Activated T-cell treated with anti-CD3 and anti-CD28 coated beads, Interleukin-2, amount 50 U/mL, for 72 hours (primary cell): ENCODE measurements around the gene OR2V1. TPM values are rescaled to one million over a fixed set of nuclear protein-coding genes. Genes with fewer than 3 reads are reported as not detected.
"Not testable (repeated sequence)": the region's sequence is repeated elsewhere in the genome, so short reads cannot be mapped to it uniquely, and the experiment has no call there.

Source experiments
- ATAC-seq, 2 donors: fragments of 150-1000 bp; cut with Tn5 transposase; replicated peaks in 1 of 2; 2 replicates each; pipeline ENCODE4 v1.10.0; 2021; ENCODE audit warnings: moderate library complexity in 2 of 2, mild to moderate bottlenecking in 1 of 2
- DNase-seq, 2 donors: peaks; one replicate each; pipeline ENCODE4 v3.0.0; 2021 to 2022; ENCODE audit warnings: mixed read lengths in 1 of 2
- H3K27ac Mint-ChIP-seq: one replicate; pipeline ENCODE4 v1.8.0; 2022; ENCODE audit warnings: mild to moderate bottlenecking, moderate library complexity, mixed read lengths
- H3K27me3 Mint-ChIP-seq: one replicate; pipeline ENCODE4 v1.8.0; 2022; ENCODE audit warnings: low read depth, mixed read lengths
- H3K36me3 Mint-ChIP-seq, 2 donors: one replicate each; pipeline ENCODE4 v1.8.0; 2022; ENCODE audit warnings: mixed read lengths in 2 of 2, mild to moderate bottlenecking in 1 of 2; ENCODE audit not compliant: insufficient read depth in 2 of 2
- H3K4me1 Mint-ChIP-seq: one replicate; pipeline ENCODE4 v1.8.0; 2022; ENCODE audit warnings: low read depth, mixed read lengths
- H3K4me3 Mint-ChIP-seq, 2 donors: one replicate each; pipeline ENCODE4 v1.8.0; 2022; ENCODE audit warnings: mild to moderate bottlenecking in 2 of 2, mixed read lengths in 2 of 2, moderate library complexity in 2 of 2
- H3K9me3 Mint-ChIP-seq, 2 donors: one replicate each; pipeline ENCODE4 v1.8.0; 2022; ENCODE audit warnings: mixed read lengths in 2 of 2
- total RNA-seq, 2 donors: library from RNA; stranded (reverse); gene quantifications; one replicate each; pipeline ENCODE4 v1.2.3, GENCODE V29; 2022

Gene OR2V1
- total RNA-seq, 2 donors from 2014 or later = not detected

DNA sequence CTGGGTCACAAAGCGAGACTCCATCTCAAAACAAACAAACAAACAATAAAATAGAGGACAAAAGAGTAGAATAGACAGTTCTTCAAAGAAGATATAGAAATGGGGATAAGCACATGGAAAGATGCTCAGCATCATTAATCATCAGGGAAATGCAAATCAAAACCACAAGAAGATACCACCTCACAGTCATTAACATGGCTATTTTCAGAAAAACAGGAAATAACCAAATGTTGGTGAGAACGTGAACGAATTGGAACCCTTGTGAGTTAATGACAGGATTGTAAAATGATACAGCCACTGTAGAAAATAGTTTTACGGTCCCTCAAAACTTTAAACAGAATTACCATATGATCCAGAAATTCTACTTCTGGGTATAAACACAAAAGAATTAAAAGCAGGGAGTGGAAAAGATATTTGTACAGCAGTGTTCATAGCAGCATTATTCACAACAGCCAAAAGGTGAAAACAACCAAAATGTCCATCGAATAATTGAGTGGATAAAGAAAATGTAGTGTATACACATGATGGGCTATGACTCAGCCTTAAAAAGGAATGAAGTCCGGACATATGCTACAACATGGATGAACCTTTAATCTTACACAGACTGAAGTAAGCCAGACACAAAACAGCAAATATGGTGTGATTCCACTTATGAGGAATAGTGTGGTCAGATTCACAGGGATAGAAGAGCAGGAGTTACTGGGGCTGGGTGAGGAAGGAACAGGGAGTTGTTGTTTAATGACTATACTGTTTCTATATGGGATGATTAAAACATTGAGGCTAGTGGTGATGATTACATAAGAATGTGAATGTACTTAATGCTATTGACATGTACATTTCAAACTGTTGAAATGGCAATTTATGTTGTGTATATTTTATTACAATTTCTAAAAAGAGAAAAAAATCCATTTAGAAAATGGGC, 36.1 kb upstream of the OR2V1 start:
- Mint-ChIP-seq H3K27ac (no peak overlapping the region), H3K9me3 (no peaks in the 10 kb centered on the region), H3K4me3 (peak overlapping the region; percentile 53 to 56), H3K36me3 (peaks cover 2% of the 10 kb centered on the region in 2 donors), H3K27me3 (peaks cover 28% of the 10 kb centered on the region), H3K4me1 (peaks cover 90% of the 10 kb centered on the region)
- DNase-seq (no peak), ATAC-seq (no peak)

GRCh38 chr5:181164076-181164952, 33.3 kb upstream of the OR2V1 start:
- ATAC-seq = no peak
- H3K36me3 Mint-ChIP-seq = peaks cover 0 to 2% of the 10 kb centered on the region in 2 donors
- H3K4me3 Mint-ChIP-seq = peak overlapping the region; percentile 62 to 80
- peak; percentile 37 to 48 for DNase-seq
- peak overlapping the region; percentile 71 for H3K27ac Mint-ChIP-seq
- no peaks in the 10 kb centered on the region for H3K9me3 Mint-ChIP-seq
- peaks cover 87% of the 10 kb centered on the region for H3K4me1 Mint-ChIP-seq
- H3K27me3 Mint-ChIP-seq = peaks cover 13% of the 10 kb centered on the region

DNA sequence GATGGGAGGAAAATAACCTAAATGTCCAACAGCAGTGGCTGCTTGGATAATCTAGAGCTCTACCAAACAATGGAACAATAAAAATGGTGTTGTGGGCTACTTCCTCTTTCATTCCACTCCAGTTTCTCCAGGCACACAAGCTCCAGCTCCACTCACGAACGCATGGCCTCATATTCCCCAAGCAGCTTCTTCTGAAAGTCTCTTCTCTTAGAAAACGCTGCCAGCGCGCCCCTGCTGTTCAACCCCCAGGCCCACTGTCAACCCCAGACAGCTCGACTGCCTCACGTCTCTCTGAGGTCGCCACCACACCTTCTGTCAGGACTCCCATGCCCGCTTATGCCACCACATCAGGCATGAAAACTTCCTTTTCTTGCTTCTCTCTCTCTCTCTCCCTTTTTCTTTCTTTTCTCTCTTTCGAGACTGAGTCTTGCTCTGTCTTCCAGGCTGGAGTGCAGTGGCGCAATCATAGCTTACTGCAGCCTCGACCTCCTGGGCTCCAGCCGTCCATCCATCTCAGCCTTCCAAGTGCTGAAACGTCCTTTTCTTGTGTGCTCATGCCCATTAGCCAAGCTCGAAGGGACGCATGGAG, 32.6 kb upstream of the OR2V1 start:
- ATAC-seq = no peak
- H3K9me3 Mint-ChIP-seq = no peaks in the 10 kb centered on the region
- peak overlapping the region; percentile 71 for H3K27ac Mint-ChIP-seq
- H3K36me3 Mint-ChIP-seq = no peaks in the 10 kb centered on the region
- DNase-seq = peak in 1 of 2 donors; percentile 46
- peaks cover 7% of the 10 kb centered on the region for H3K27me3 Mint-ChIP-seq
- peaks cover 83% of the 10 kb centered on the region for H3K4me1 Mint-ChIP-seq
- H3K4me3 Mint-ChIP-seq = peak overlapping the region; percentile 62 to 80

GRCh38 chr5:181161534-181162175, 30.7 kb upstream of the OR2V1 start:
- Mint-ChIP-seq H3K9me3 (no peaks in the 10 kb centered on the region), H3K4me3 (peak overlapping the region; percentile 80 to 86), H3K36me3 (no peaks in the 10 kb centered on the region), H3K27me3 (peaks cover 7% of the 10 kb centered on the region), H3K27ac (peak overlapping the region; percentile 73), H3K4me1 (peaks cover 75% of the 10 kb centered on the region)
- peak in 1 of 2 donors; percentile 18 for DNase-seq
- no peak for ATAC-seq

DNA sequence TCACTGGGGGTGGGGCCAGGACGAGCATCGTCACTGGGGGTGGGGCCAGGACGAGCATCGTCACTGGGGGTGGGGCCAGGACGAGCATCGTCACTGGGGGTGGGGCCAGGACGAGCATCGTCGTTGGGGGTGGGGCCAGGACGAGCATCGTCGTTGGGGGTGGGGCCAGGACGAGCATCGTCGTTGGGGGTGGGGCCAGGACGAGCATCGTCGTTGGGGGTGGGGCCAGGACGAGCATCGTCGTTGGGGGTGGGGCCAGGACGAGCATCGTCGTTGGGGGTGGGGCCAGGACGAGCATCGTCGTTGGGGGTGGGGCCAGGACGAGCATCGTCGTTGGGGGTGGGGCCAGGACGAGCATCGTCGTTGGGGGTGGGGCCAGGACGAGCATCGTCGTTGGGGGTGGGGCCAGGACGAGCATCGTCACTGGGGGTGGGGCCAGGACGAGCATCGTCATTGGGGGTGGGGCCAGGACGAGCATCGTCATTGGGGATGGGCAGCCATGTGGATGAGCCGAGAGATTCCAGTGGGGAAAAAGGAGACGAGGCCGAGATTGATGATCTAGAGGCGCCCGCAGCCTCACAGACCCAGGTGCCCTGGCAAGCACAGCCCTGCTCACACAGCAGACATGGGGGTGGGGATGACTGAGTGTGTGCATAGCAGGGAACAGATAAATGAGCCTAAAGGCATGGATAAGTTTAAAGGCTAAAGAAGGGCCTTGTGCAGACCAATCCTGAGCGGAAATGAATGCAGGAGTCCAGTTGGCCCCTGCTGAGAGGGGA, 30.0 kb upstream of the OR2V1 start:
- Mint-ChIP-seq H3K4me1 (peaks cover 75% of the 10 kb centered on the region), H3K4me3 (peak overlapping the region; percentile 80 to 86), H3K27ac (peak overlapping the region; percentile 73)
- H3K36me3 Mint-ChIP-seq, H3K27me3 Mint-ChIP-seq, H3K9me3 Mint-ChIP-seq: not testable (repeated sequence)
- DNase-seq = peak; percentile 55 to 58
- peak; percentile 20 to 35 for ATAC-seq

- Mint-ChIP-seq H3K4me3 (peak overlapping the region; percentile 66 to 74), H3K27me3 (peaks cover under 1% of the 10 kb centered on the region), H3K36me3 (no peaks in the 10 kb centered on the region), H3K27ac (peak overlapping the region; percentile 69), H3K4me1 (peaks cover 73% of the 10 kb centered on the region), H3K9me3 (no peaks in the 10 kb centered on the region)
- peak; percentile 94 to 96 for ATAC-seq
- peak; percentile 88 to 95 for DNase-seq
Measured at GRCh38 chr5:181160152-181160754, 29.3 kb upstream of the OR2V1 start.

DNA sequence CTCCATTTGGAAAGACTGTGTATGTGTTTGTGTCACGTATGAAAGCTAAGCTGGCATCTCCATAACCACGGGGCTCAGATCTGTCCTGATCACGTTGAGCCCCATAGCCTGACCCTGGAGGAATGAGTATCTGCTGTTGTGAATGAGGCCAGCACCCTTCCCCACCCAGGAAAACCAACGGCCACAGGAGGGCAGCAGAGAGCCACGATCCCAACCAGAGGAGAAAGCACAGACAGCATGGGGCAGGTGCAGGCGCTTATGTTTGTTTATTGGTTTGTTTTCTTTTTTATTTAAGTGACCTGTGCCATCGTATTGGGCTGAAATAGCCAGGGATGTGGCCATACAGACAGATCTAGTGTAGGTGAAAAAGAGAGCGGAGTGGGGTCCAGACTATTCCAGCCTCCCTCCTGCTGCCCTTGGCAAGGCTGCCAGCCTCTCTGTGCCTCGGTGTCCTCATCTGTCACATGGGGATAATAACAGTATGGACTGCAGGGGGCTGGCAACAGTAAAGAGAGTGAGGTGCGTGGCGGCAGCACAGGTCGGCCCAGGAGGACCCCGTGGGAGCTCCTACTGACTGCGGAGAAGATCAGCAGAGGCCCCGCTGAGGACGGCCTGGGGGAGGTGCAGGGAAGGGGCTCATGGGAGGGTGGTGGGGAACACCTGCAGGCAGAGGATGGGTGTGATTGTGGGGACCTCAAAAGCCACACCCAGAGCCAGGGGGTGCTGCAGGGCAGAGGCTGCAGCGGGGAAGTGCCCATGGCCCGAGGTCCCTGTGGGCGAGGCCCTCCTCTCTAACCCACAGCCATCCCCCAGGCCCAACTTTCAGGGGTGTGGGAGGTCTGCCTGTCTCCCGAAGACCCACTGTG, 28.6 kb upstream of the OR2V1 start:
- ATAC-seq = peak; percentile 53 to 67
- peaks cover 2 to 3% of the 10 kb centered on the region in 2 donors for H3K9me3 Mint-ChIP-seq
- DNase-seq = peak; percentile 90 to 93
- H3K27ac Mint-ChIP-seq = peak overlapping the region; percentile 42
- peaks cover 77% of the 10 kb centered on the region for H3K4me1 Mint-ChIP-seq
- H3K36me3 Mint-ChIP-seq = peaks cover 0 to 2% of the 10 kb centered on the region in 2 donors
- peak overlapping the region; percentile 66 to 85 for H3K4me3 Mint-ChIP-seq
- H3K27me3 Mint-ChIP-seq = no peaks in the 10 kb centered on the region

- Mint-ChIP-seq H3K4me1 (peaks cover 79% of the 10 kb centered on the region), H3K4me3 (no peak overlapping the region), H3K9me3 (peaks cover 2 to 3% of the 10 kb centered on the region in 2 donors), H3K27me3 (no peaks in the 10 kb centered on the region), H3K27ac (no peak overlapping the region), H3K36me3 (peaks cover 0 to 2% of the 10 kb centered on the region in 2 donors)
- no peak for ATAC-seq
- no peak for DNase-seq
Measured at GRCh38 chr5:181158869-181159268, 27.9 kb upstream of the OR2V1 start.

DNA sequence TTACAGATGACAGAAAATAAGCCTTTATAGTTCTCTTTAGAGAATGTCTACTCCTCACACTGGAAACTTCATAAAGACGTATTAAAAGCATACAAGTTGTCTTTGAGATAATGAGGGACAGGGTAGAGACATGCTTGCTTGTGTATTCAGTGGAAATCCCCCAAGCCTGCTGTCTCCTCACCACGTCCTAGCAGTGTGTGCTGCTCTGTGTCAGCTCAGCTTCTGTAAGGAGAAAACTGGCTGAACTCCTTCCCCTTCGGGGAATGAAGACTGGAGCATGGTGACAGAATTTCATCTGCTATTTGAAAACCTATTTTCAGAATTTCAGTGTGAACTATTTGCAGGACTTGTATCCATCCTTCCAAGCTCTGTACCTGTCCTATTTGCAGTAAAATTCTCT, 25.8 kb upstream of the OR2V1 start:
- ATAC-seq (no peak), DNase-seq (peak in 1 of 2 donors; percentile 33)
- peaks cover 0 to 2% of the 10 kb centered on the region in 2 donors for H3K36me3 Mint-ChIP-seq
- H3K27ac Mint-ChIP-seq = no peak overlapping the region
- H3K9me3 Mint-ChIP-seq = peaks cover 3 to 4% of the 10 kb centered on the region in 2 donors
- H3K27me3 Mint-ChIP-seq = peaks cover 11% of the 10 kb centered on the region
- peaks cover 71% of the 10 kb centered on the region for H3K4me1 Mint-ChIP-seq
- H3K4me3 Mint-ChIP-seq = no peak overlapping the region

GRCh38 chr5:181153814-181154213, 22.8 kb upstream of the OR2V1 start:
- Mint-ChIP-seq H3K4me3 (peak overlapping the region; percentile 11 to 13), H3K9me3 (peaks cover 3 to 4% of the 10 kb centered on the region in 2 donors), H3K27ac (no peak overlapping the region), H3K36me3 (peaks cover 0 to 2% of the 10 kb centered on the region in 2 donors), H3K4me1 (peaks cover 48% of the 10 kb centered on the region), H3K27me3 (peaks cover 31% of the 10 kb centered on the region)
- DNase-seq (peak; percentile 39 to 62), ATAC-seq (peak; percentile 86 to 95)

DNA sequence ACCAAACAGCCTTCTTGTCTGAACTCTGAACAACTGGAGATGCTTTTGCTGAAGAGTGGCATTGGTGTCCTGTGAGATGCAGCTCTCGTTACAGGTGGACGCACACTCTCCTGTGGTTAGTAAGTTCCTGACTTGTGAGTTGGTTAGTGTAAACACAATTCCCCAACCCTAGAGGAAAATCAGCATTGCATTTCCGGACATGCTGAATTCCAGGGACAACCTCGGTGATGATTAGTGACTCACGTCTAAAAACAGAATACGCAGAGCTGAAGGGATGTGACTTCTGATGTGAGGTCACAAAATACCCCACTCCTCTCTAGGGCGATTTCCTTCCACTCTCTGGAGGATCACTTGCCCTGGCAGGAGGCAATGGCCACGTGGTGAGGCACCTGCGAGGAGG, 21.4 kb upstream of the OR2V1 start:
- H3K9me3 Mint-ChIP-seq = peaks cover 3 to 4% of the 10 kb centered on the region in 2 donors
- DNase-seq (no peak), ATAC-seq (no peak)
- H3K36me3 Mint-ChIP-seq = peaks cover 0 to 2% of the 10 kb centered on the region in 2 donors
- peaks cover 45% of the 10 kb centered on the region for H3K4me1 Mint-ChIP-seq
- H3K27ac Mint-ChIP-seq = no peak overlapping the region
- peaks cover 42% of the 10 kb centered on the region for H3K27me3 Mint-ChIP-seq
- H3K4me3 Mint-ChIP-seq = no peak overlapping the region
